ENCODE measurements around the gene M1AP.

Gene M1AP

DNA sequence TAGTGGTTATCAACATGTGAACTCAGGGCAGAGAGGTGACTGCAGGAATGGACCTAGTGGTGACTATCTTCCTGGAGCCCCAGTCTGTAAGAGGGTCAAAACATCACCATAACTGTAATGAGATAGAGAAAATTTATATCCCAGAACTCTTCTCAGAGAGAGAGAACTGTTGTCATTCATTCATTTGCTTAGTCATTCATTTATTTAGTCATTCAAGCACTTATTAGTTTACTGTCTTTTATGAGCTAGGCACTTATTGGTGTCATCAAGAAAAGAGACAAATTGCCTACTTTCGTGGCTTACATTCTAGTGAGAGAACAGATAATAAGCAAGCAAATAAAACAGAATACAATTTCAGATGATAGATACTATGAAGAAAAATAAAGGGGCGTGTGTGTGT, 59.5 kb downstream of the M1AP start:
- no peak overlapping the region for H3K4me3 ChIP-seq (ENCODE audit: low read length)
- no peaks in the 10 kb centered on the region for H3K9me3 ChIP-seq (ENCODE audit: control insufficient read depth, low read length)
- no peaks in the 10 kb centered on the region for H3K36me3 ChIP-seq (ENCODE audit: control insufficient read depth, insufficient read depth, low read length, severe bottlenecking)
- H3K9ac ChIP-seq (ENCODE audit: low read length): no peak overlapping the region
- peaks cover 9% of the 10 kb centered on the region for H3K4me1 ChIP-seq (ENCODE audit: control insufficient read depth, insufficient read depth, low read length)
- no peaks in the 10 kb centered on the region for H3K27me3 ChIP-seq (replicated peaks; ENCODE audit: control insufficient read depth, insufficient read depth, low read length)
- no peak for DNase-seq (ENCODE audit: low read depth)

DNA sequence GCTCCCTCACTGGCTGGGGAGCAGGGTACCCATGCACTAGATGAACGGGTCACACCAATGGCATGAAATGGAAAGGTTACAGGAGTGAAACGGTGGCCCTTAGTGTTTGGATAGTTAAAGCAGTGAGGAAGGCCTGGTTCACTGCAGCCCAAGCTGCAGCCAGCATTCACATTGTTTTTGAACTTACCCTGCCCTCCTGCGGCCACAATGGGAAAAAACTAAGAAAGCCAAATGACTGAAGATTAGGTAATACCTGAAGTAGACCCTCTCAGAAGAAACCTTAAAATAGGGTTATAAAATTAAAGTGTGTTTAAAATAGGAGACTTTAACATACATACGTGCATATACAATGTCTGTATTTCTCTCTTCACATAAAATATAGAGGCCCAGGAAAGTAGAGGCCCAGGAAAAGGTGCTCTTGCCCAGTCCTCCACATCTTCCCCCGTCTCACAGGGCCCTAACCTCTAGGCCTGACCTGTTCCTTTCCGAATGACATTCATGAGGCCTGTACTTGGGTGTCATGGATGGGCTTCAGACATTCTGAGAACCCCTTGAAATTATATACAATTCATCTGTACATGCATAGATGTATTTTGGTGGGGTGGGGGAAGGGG, 60.4 kb downstream of the M1AP start:
- Histone ChIP-seq H3K27me3 (replicated peaks; ENCODE audit: control insufficient read depth, insufficient read depth, low read length) (no peaks in the 10 kb centered on the region), H3K4me1 (ENCODE audit: control insufficient read depth, insufficient read depth, low read length) (peaks cover 15% of the 10 kb centered on the region), H3K9me3 (ENCODE audit: control insufficient read depth, low read length) (no peaks in the 10 kb centered on the region), H3K36me3 (ENCODE audit: control insufficient read depth, insufficient read depth, low read length, severe bottlenecking) (no peaks in the 10 kb centered on the region), H3K9ac (ENCODE audit: low read length) (no peak overlapping the region), H3K4me3 (ENCODE audit: low read length) (no peak overlapping the region)
- DNase-seq (ENCODE audit: low read depth): peak; percentile 89

DNA sequence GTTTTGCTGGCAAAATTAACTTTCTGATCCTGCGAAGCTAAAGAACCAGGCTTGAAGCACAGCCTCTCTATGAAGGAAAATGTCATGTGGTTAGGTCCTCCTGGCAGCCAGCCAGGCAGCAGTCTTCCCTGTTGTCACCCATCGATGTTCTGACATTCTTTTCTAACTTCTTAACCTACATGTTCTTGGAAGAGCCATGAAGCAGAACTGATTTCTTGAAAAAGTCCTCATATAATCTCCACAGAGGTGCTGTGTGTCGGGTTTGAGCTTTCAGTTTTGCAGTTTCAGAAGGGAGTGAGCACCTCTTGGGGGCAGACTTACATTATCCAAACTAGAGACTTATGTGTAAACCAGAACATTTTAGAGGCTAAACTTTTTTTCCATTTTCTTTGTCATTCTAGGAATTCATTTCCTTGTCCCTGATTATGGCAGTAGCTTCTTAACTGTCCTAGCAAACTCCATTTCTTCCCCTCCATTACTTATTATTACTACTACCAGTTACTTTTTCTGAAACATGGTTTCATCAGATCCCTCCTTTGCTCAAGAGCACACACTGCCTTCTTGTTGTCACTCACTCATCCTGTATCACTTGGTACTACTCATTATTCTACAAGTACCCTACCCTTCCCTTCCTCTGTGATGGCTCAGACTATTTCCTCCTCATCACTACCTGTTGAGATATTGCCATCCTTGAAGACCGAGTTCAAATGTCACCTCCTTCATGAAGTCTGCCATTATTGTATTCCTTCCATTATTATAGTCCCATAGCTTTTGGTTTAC, 62.5 kb downstream of the M1AP start:
- H3K4me3 ChIP-seq (ENCODE audit: low read length): no peak overlapping the region
- peaks cover 15% of the 10 kb centered on the region for H3K4me1 ChIP-seq (ENCODE audit: control insufficient read depth, insufficient read depth, low read length)
- H3K9ac ChIP-seq (ENCODE audit: low read length): peak overlapping the region; percentile 15
- DNase-seq (ENCODE audit: low read depth): no peak
- H3K36me3 ChIP-seq (ENCODE audit: control insufficient read depth, insufficient read depth, low read length, severe bottlenecking): no peaks in the 10 kb centered on the region
- H3K27me3 ChIP-seq (replicated peaks; ENCODE audit: control insufficient read depth, insufficient read depth, low read length): no peaks in the 10 kb centered on the region
- no peaks in the 10 kb centered on the region for H3K9me3 ChIP-seq (ENCODE audit: control insufficient read depth, low read length)

DNA sequence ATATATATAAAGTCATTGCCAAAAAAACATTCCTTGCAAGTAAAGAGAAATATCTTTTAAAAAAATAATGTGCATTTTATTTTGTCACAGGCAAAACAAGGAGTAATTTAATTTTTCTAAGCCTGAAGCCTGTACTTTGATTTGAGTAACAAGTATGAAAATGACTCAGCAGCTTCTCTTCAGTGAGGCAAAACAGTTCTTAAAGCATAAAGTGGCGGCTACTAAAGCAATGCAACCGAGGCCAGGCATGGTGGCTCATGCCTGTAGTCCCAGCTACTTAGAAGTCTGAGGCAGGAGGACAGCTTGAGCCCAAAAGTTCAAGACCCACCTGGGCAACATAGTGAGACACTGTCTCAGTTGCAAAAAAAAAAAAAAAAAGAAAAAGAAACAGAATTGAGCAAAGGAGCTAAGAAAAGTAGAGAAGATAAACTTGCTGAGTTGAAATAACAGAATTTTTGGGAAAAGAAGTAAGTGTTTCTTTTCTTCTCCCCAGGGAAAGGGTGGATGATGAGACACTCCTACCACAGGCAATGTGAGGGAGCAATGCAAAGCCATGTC, 64.0 kb downstream of the M1AP start:
- H3K36me3 ChIP-seq (ENCODE audit: control insufficient read depth, insufficient read depth, low read length, severe bottlenecking): no peaks in the 10 kb centered on the region
- H3K4me1 ChIP-seq (ENCODE audit: control insufficient read depth, insufficient read depth, low read length): peaks cover 15% of the 10 kb centered on the region
- DNase-seq (ENCODE audit: low read depth): peak; percentile 76
- no peaks in the 10 kb centered on the region for H3K9me3 ChIP-seq (ENCODE audit: control insufficient read depth, low read length)
- peak overlapping the region; percentile 12 for H3K4me3 ChIP-seq (ENCODE audit: low read length)
- no peaks in the 10 kb centered on the region for H3K27me3 ChIP-seq (replicated peaks; ENCODE audit: control insufficient read depth, insufficient read depth, low read length)
- H3K9ac ChIP-seq (ENCODE audit: low read length): peak overlapping the region; percentile 59

DNA sequence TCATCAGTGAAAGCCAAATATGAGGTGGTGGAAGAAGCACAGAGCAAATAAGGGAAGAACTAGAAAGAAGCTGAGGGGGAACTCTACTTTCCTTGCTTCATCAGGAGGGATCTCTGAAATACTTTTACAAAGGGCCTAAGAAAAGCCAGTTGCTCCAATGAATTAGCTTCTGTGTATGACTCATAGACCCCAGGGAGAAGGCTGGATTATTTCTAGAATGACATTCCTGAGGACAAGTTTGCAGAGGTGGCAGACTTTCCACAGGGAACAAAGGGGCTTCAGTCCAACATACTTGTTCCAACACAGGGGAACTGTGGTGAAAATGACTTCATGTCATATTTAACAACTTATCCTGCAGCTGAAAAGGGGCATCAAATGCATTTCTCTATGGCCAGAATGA, 64.6 kb downstream of the M1AP start:
- Histone ChIP-seq H3K9me3 (ENCODE audit: control insufficient read depth, low read length) (no peaks in the 10 kb centered on the region), H3K36me3 (ENCODE audit: control insufficient read depth, insufficient read depth, low read length, severe bottlenecking) (no peaks in the 10 kb centered on the region), H3K4me1 (ENCODE audit: control insufficient read depth, insufficient read depth, low read length) (peaks cover 15% of the 10 kb centered on the region), H3K27me3 (replicated peaks; ENCODE audit: control insufficient read depth, insufficient read depth, low read length) (no peaks in the 10 kb centered on the region), H3K4me3 (ENCODE audit: low read length) (peak overlapping the region; percentile 12), H3K9ac (ENCODE audit: low read length) (peak overlapping the region; percentile 68)
- DNase-seq (ENCODE audit: low read depth): peak; percentile 72

DNA sequence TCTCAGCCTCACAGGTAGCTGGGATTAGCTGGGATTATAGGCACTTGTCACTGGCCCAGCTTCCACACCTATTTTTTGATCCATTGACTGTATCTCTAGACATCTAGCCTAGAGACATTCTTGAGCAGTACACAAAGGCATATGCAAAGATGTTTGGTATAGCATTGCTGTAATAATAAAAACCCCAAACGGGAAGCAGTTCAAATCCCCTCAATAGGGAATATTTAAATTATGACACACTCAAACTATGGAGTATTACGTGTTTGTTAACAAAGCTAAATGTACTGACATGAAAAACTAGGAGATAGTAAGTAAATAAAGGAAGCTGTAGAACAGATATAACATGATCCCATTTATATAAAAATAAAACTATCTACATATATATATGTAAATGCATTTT, 65.9 kb downstream of the M1AP start:
- H3K27me3 ChIP-seq (replicated peaks; ENCODE audit: control insufficient read depth, insufficient read depth, low read length): no peaks in the 10 kb centered on the region
- H3K36me3 ChIP-seq (ENCODE audit: control insufficient read depth, insufficient read depth, low read length, severe bottlenecking): no peaks in the 10 kb centered on the region
- no peak overlapping the region for H3K9ac ChIP-seq (ENCODE audit: low read length)
- DNase-seq (ENCODE audit: low read depth): no peak
- H3K4me3 ChIP-seq (ENCODE audit: low read length): no peak overlapping the region
- H3K4me1 ChIP-seq (ENCODE audit: control insufficient read depth, insufficient read depth, low read length): peaks cover 24% of the 10 kb centered on the region
- H3K9me3 ChIP-seq (ENCODE audit: control insufficient read depth, low read length): no peaks in the 10 kb centered on the region

DNA sequence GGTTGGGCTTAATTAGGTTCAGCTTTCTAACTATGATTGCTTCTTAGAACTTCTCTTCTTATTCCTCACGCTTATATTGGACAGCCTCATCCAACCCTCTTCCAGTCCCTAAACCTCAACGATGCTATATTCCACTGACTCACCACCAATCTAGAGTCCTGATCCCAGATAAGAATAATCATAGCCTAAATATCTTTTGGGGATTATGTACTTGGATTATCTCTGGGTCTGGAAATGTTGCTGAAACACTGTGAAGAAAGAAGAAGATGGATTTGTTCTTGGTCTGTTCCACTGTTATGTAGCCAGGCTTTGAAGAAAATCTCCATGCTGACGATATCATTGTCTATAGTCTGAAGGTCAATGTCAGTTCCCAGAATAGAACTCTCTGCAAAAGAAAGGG, 66.7 kb downstream of the M1AP start:
- no peak for DNase-seq (ENCODE audit: low read depth)
- H3K4me3 ChIP-seq (ENCODE audit: low read length): no peak overlapping the region
- H3K4me1 ChIP-seq (ENCODE audit: control insufficient read depth, insufficient read depth, low read length): peaks cover 31% of the 10 kb centered on the region
- no peak overlapping the region for H3K9ac ChIP-seq (ENCODE audit: low read length)
- H3K9me3 ChIP-seq (ENCODE audit: control insufficient read depth, low read length): no peaks in the 10 kb centered on the region
- H3K27me3 ChIP-seq (replicated peaks; ENCODE audit: control insufficient read depth, insufficient read depth, low read length): no peaks in the 10 kb centered on the region
- H3K36me3 ChIP-seq (ENCODE audit: control insufficient read depth, insufficient read depth, low read length, severe bottlenecking): no peaks in the 10 kb centered on the region

DNA sequence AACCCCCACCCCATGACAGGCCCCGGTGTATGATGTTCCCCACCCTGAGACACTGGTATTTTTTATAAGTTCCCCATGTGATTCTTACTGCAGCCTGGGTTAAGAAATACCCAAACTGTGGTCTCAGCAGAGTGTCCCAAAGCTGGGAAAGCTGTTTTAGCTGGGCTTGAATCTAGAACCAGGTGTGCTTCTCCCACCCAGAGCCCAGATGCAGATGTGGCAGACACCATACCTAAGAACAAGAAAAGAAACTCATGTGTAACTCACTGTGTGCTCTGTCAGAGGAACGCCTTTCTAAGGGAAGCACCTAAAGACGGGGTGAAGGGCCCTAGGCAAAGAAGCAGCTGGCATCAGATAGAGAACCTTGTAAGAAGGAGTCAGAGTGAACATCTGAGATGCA, 69.7 kb downstream of the M1AP start:
- Histone ChIP-seq H3K9ac (ENCODE audit: low read length) (no peak overlapping the region), H3K27me3 (replicated peaks; ENCODE audit: control insufficient read depth, insufficient read depth, low read length) (no peaks in the 10 kb centered on the region), H3K4me1 (ENCODE audit: control insufficient read depth, insufficient read depth, low read length) (peaks cover 43% of the 10 kb centered on the region), H3K4me3 (ENCODE audit: low read length) (no peak overlapping the region), H3K9me3 (ENCODE audit: control insufficient read depth, low read length) (no peaks in the 10 kb centered on the region), H3K36me3 (ENCODE audit: control insufficient read depth, insufficient read depth, low read length, severe bottlenecking) (no peaks in the 10 kb centered on the region)
- DNase-seq (ENCODE audit: low read depth): no peak

DNA sequence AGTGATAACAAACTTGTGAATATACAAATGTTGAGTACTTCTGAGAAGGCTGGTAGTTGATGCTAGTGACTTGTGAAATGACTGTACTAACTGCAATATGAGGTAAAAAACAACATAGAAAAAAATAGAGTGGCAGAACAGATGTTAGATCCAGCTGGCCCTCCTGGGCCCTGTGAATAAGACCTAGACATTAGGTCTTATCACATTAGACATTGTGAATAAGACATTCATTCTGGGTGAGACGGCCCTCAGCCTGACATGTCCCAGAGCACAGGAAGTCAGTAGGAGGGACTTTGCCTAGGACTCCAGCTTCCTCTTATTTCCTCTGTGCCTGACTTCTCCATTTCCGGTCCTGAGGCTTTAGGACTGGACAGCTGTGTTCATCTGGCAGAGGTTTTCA, 70.7 kb downstream of the M1AP start:
- DNase-seq (ENCODE audit: low read depth): no peak
- Histone ChIP-seq H3K4me1 (ENCODE audit: control insufficient read depth, insufficient read depth, low read length) (peaks cover 39% of the 10 kb centered on the region), H3K9me3 (ENCODE audit: control insufficient read depth, low read length) (no peaks in the 10 kb centered on the region), H3K9ac (ENCODE audit: low read length) (peak overlapping the region; percentile 53), H3K27me3 (replicated peaks; ENCODE audit: control insufficient read depth, insufficient read depth, low read length) (no peaks in the 10 kb centered on the region), H3K36me3 (ENCODE audit: control insufficient read depth, insufficient read depth, low read length, severe bottlenecking) (no peaks in the 10 kb centered on the region), H3K4me3 (ENCODE audit: low read length) (peak overlapping the region; percentile 51)

DNA sequence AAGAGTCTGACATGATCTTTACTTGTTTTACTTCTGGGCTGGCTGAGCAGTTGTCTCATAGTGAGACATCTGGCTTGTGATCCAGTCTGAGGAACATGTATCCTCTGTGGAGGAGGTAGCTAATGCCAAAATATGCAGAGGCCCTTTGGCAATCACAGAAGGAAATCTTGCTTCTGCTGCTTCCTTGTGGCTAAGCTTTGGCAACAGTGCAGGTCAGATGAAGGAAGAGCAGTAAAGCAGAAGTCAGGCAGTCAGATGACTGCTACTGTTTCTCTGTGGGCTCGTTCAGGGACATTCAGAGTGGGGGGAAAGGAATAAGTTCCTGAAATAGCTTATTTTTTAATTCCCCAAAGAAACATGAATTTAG, 71.3 kb downstream of the M1AP start:
- Histone ChIP-seq H3K9ac (ENCODE audit: low read length) (peak overlapping the region; percentile 64), H3K4me1 (ENCODE audit: control insufficient read depth, insufficient read depth, low read length) (peaks cover 39% of the 10 kb centered on the region), H3K9me3 (ENCODE audit: control insufficient read depth, low read length) (no peaks in the 10 kb centered on the region), H3K27me3 (replicated peaks; ENCODE audit: control insufficient read depth, insufficient read depth, low read length) (no peaks in the 10 kb centered on the region), H3K36me3 (ENCODE audit: control insufficient read depth, insufficient read depth, low read length, severe bottlenecking) (no peaks in the 10 kb centered on the region), H3K4me3 (ENCODE audit: low read length) (peak overlapping the region; percentile 51)
- DNase-seq (ENCODE audit: low read depth): peak; percentile 86

DNA sequence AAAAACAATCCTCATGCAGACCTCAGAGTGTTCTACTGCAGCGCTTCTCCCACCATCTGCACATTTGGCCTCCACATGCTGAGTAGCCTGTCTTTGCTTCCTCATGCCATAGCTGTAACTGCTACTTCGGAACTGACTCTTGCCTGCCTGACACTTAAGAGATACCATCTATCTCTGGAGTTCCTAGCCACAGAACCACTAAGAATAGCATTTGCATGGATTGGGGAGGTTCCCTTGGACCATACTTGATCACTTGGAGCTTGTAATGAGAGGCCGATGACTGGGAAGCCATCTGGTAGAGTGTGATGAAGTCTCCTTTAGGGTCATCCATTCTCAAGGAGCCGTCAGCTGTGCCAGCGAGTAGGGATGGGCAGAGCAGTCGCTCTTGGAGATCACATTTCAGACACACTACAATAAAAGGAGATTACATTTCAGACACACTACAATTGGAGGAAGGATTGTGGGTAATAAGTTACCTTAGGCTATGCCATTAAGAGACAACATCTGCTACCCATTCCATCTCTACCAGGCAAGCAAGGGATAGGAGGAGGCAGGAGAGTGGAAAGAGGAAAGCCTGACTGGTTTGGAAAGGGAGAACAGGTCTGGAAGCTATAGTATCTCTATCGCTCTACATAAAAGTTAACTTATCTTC, 71.8 kb downstream of the M1AP start:
- DNase-seq (ENCODE audit: low read depth): no peak
- Histone ChIP-seq H3K36me3 (ENCODE audit: control insufficient read depth, insufficient read depth, low read length, severe bottlenecking) (no peaks in the 10 kb centered on the region), H3K9me3 (ENCODE audit: control insufficient read depth, low read length) (no peaks in the 10 kb centered on the region), H3K27me3 (replicated peaks; ENCODE audit: control insufficient read depth, insufficient read depth, low read length) (no peaks in the 10 kb centered on the region), H3K9ac (ENCODE audit: low read length) (peak overlapping the region; percentile 64), H3K4me1 (ENCODE audit: control insufficient read depth, insufficient read depth, low read length) (peaks cover 39% of the 10 kb centered on the region), H3K4me3 (ENCODE audit: low read length) (peak overlapping the region; percentile 40)
